ENCODE results near the gene SMG9.

Gene SMG9

DNA sequence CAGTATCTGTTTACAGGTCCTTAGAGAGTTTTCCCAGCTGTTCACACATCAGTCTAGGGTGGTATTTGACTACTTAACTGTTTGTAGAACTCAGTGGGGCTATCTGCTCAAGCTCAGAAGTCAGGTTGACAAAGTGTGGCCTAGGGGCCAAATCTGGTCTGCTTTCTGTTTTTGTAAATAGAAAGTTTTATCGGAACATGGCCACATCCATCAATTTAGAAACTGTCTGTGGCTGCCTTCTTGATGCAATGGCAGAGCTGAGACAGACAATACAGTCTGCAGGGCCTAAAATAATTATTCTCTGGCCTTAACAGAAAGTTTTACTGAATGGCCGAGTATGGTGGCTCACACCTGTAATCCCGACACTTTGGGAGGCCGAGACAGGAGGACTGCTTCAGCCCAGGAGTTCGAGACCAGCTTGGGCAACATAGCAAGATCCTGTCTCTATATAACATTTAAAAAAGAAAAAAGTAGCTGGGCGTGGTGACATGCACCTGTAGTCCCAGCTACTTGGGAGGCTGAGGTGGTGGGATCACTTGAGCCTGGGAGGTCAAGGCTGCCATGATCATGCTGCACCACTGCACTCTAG lies 2.4 kb downstream of the SMG9 start:
- DNase-seq: no peak

DNA sequence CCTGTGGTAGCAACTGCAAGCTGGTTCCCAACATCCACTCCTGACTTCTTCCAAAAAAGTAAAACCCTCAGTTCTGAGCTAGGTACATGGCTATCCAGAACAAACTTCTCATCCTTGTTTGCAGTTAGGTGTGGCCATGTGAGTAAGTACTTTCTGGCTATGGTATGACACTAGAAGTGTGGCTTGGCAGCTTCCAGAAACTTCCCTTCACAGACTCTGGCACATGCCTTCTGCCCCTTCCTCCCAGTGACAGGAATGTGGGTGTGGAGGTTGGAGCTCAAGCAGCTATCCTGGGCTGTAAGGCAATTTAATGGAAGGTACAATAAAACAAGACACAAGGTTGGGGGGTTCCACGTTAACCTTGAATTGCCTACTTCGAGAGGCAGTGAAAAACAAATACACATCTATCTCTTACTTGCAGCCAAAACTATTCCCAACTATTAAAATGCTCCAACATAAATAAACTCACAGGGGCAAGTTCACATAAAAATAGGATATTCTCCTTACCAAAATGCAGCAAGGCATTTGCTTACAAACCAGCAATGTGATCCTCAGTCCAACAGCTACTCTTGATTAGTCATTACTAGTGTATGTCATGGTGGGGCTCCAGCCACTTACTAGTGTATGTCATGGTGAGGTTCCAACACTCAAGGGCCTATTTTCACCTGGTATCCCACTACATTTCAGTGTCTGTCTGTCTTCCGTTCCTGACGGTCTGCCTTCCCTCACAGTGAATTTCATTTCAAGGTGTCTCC lies 3.1 kb downstream of the SMG9 start:
- peak; percentile 86 for DNase-seq

DNA sequence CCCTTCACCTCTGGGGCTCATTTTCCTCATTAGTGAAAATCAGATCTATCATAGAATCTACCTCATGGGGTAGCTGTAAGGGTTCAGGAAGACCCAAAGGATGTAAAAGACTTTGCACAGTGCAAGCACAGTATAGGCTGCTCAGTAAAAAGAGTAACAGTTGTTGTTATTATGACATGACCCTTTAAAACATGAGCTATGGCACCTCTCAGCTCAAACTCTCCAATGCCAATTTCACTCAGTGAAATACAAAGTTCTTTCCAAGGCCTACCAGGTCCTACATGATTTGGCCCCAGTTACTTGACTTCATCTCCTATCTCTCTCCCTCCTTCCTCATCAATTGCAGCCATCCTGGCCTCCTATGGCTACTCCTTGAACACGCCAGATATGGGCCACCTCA lies 4.9 kb downstream of the SMG9 start:
- DNase-seq: no peak

DNA sequence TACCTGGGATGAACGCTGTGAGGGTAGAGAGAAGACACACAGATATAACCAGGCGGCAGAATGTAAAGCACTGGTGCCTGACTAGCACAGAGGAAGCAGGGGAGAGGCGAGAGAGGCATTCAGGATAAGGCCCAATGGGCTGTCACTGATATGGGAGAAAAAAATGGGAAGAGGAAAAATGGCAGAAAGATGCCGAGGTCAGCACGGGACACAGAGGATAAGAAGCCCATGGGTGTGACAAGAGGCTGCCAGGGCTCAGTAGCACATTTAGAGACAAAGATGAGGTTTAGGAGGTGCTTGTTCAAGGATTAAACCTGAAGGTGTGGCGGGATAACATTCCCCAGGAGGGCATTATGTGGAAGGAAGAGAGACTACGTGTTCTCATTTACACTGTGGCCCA lies 5.6 kb downstream of the SMG9 start:
- no peak for DNase-seq

DNA sequence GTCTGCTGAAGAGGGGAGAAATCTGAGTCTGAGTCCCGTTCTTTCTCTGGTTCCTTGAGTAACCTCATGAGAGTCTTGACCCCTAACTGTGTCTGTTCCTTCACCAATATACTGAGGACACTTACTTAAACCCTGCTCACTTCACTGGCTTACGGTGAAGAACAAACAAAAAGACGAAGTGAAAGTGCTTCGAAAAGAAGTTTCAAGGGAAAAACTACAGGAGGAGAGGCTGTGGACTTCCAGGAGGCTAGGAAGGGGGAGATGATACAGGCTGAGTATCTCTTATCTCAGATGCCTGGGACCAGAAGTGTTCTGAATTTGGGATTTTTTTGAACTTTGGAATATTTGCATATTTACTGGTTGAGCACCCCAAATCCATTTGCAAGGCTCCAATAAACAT lies 6.1 kb downstream of the SMG9 start:
- no peak for DNase-seq

- no peak for DNase-seq
Measured at GRCh38 chr19:43748205-43748594, 6.6 kb downstream of the SMG9 start.

DNA sequence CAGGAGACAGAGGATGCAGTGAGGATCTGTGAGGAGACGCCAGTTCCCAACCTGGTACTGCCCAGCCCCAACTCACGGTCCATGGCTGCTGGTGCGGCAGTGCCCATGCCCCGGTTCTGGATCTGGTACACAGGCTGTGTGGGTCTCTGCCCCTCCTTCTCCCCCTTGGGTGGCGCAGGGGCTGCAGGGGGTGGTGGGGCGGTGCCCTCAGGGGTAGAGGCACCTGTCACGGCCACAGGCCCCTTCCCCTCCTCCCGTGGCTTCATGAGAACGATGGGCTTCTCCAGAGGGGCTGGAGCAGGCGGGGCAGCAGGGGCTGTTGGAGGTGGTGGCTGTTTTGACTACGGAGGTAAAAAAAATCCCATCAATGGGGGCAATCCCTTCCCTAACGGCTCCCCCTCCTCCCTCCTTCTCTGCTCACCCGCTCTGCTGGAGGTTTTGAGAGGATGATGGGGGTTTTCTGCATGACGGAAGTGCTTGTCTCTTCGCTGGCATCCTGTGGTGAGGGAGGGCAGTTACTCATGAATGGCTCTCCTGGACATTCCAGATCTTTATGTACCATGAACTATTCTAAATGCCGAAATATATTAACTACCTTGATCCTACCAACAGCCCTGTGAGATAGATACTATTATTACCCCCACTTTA lies 7.1 kb downstream of the SMG9 start:
- DNase-seq: no peak

DNA sequence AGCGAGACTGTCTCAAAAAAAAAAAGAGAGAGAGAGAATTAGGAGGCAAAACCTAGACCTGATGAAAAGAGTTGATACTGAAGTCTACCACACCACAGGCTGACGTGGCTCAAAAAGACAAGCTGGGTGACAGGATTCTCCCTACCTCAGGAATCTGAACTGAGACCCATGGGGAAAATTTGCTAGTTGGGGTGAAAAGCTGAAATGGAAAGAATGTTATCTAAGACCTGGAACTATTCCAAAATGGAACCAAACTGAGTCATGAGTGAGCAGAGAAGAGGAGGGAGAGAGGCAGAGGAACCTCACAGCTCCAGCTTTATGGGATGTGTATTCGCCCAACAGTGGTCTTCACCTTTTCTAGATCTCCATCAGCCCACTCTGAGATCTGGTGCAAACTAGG lies 11.7 kb downstream of the SMG9 start:
- no peak for DNase-seq

GRCh38 chr19:43741075-43741825 lies 13.5 kb downstream of the SMG9 start:
- DNase-seq: no peak

DNA sequence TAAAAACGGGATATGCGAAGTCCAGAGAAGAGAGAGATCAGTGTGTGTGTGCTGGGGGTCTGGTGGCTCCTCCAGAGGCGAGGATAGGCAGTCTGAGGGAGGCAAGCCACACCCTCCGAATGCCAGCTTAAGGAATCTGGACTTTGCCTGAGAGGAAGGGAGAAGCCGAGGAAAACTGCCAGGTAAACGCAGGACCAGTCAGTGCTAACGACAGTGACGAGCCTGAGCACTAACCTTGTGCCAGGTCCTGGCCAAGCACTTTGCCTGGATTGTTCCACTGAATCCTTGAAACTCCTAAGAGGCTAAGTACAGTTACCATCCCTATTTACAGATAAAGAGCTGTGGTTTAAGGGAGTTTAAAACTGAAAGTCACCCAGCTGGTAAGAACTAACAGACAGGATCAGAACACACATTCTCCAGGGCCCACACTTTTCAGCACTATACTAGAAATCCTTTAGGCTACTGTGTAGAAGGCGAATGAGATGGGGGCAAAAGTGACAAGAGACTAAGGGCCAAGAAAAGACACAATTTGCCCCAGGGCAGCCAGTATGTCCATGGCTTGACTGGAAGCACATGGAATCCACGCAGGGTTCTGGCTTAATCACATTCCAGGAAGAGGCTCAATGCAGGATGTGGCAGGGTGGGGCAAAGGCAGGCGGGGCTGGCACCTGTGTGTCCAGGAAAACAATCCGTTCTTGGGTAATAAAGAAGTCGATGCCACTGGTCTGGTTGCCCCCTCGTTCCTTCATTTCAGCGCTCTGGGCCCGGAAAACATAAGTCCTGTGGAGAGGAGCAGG lies 15.1 kb downstream of the SMG9 start:
- no peak for DNase-seq

DNA sequence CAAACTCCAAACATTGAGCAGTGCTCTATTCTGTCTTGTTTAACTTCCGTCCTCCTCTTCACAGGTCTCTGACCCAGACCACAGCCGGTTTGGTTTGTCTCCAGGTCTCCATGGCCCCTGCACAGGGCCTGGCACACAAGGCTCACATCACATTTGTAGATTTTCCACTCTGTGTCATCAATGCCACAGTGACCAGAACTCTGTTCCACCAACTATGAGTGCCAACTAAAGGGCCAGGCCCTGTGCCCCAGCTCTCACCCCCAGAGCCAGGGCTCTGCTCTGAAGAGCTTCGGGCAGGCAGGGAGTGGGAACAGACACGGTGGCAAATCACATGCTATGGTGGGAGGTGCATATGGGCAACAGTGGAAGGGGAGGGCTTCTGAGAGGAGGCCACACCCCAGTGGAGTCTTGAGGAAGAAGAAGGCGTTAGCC lies 16.0 kb downstream of the SMG9 start:
- DNase-seq: no peak

- DNase-seq: no peak
Measured at GRCh38 chr19:43735957-43736356, 18.8 kb downstream of the SMG9 start.

DNA sequence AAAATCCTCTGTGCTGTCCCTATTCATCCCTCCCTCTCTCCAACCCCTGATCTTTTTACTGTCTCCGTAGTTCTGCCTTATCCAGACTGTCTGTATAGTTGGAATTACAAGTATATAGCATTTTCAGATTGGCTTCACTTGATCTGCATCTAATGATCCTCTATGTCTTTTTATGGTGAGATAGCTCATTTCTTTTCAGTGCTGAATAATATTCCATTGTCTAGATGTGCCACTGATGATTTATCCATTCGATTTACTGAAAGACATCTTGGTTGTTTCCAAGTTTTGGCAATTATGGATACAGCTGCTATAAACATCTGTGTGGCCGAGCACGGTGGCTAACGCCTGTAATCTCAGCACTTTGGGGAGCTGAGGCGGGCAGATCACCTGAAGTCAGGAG lies 19.7 kb downstream of the SMG9 start:
- no peak for DNase-seq

DNA sequence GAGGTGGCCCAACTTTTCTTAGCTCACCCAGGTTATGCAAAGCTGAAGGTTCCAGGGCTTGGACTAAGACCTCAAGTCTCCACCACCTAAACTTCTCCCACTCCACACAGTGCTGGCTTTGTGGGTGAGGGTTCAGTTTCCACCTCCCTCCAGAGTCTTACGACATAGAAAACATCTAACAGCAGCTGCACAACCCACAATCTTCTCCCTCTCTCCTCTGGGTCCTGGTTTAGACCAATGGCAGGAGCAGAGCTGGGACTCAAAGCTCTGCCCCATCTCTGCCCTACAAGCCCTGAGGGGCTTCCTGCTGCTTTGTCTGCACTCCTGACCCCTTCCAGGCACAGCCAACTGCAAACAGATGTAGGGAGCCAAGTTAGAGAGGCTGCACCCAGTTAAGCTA lies 22.9 kb downstream of the SMG9 start:
- DNase-seq: no peak

DNA sequence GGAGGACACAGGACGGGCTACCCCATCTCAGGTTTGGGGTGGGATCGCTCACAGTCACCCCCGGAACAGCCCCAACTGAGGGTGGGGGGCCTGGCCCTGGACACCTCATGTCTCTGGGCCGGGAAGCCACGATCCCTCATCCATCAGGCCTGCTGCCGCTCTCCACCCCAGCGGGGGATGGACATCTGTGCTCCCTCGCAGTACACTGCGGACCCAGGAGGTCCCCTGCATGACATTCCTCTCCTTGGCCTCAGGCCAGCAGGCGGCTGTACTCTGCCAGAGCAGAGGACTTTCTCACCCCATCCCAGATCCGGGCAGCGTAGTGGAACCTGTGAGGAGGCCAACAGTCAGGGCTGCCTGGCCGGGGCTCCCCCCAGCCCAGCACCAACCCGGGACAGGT lies 23.4 kb downstream of the SMG9 start:
- no peak for DNase-seq

DNA sequence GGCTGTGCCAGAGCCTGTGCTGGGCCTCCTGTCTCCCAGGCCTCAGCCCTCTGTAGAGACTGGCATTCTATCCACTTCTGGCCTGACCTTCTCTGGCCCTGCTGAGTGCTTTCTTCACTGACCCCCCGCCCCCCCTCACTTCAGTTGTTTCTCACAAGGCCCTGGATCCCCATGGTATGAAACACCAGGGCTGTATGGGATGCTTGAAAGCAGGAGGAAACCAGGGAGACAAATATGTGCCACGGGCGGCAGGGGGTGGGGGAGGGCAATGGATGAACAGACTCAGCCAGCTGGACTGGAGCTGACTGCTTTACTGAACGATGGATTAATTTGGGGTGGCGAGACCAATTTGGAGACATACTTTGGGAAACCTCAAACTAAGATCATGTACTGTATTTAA lies 24.8 kb downstream of the SMG9 start:
- DNase-seq: no peak

DNA sequence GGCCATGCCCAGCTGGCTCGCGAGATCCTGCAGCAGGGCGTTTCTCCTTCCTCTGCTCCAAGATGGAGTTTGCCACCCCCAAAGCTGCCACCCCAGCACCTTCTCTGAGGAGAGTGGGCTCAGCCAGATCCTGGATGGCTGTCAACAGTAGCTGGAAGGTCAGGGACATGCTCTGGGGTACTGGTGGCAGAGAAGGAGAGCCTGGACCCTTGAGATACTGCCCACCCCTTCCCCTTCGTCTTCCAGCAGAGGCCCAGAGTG lies 27.2 kb downstream of the SMG9 start:
- no peak for DNase-seq

DNA sequence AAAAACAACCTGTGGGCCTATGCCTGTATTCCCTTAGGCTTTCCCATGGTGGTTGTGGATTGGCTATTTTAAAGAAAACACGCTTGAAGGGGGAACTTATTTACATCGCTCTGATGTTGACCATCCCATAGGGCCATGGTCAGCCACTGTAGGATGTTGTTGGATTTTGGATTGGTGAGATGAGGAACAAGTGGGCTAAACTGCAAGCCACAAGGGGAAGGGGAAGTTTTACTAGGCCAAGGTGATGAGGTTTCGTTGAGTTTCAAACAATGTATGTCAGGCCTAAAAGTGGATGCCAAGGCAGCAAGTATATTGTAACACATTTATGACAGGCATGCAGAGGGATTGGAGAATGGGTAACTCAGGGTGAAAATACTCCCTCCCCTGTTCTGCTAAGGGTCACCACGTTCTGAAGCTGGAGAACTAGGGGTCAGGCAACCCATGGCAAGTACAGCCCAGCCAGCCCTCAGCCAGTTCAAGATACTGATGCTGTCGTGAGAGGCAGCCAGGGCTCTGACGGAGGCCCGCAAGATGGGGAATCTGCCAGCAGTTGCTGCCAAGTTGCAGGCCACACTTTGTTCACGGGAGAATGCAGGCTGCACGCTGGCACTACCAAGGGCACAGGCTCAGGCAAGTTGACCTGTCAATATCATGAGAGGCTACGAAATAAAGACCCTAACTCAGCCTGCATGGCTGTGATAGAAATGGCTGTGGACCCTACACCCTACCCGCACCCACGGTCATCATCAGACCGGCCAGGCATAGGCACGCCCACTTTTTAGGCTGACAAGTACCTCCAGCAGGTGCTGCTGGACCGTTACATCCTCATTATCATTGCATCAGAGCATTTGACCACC lies 27.8 kb downstream of the SMG9 start:
- DNase-seq: no peak

DNA sequence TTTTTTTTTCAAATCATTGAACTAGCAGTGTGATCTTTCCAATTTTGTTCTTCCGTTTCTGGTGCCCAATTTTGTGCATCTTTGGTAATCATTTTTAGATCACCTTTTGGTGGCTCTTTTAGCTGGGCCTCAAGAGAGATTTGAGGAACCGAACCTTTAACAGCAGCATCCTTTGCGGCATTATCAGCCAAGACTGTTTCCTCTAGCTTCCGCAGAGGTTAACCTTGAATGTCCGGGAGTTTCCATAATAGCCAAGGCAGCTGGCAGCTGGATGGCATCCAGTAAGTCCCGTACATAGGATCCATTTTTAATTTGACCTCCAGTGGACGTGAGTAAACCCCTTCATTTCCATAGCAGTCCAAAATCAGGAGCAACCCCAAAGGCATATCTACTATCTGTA lies 29.3 kb downstream of the SMG9 start:
- DNase-seq: no peak

DNA sequence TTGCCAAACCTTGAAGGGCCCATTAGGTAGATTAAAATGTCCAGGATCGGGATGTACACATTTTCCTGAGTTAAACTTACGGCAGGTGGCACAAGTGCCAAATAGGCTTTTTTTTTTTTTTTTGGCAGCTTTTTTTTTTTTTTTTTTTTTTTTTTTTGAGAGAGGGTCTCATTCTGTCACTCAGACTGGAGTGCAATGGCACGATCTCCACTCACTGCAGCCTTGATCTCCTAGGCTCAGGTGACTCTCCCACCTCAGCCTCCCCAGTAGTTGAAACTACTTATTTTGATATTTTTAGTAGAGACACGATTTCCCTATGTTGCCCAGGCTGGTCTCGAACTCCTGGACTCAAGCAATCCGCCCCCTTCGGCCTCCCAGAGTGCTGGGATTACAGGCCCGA lies 29.9 kb downstream of the SMG9 start:
- DNase-seq: no peak

DNA sequence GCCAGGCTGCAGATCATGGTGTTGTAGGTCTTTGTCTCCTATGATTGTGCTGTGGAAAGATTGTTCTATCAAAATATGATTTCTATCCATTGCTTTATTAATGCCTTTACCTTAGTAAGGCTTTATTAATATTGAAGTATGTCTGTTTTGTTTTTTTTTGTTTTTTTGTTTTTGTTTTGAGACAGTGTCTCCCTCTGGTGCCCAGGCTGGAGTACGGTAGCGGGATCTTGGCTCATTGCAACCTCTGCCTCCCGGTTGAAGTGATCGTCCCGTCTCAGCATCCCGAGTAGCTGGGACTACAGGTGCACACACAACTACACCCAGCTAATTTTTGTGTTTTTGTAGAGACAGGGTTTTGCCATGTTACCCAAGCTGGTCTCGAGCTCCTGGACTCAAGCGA lies 31.2 kb downstream of the SMG9 start:
- DNase-seq: no peak

GRCh38 chr19:43721469-43722048 lies 33.2 kb downstream of the SMG9 start:
- no peak for DNase-seq
